ENCODE data around the gene ZDHHC21.

DNA sequence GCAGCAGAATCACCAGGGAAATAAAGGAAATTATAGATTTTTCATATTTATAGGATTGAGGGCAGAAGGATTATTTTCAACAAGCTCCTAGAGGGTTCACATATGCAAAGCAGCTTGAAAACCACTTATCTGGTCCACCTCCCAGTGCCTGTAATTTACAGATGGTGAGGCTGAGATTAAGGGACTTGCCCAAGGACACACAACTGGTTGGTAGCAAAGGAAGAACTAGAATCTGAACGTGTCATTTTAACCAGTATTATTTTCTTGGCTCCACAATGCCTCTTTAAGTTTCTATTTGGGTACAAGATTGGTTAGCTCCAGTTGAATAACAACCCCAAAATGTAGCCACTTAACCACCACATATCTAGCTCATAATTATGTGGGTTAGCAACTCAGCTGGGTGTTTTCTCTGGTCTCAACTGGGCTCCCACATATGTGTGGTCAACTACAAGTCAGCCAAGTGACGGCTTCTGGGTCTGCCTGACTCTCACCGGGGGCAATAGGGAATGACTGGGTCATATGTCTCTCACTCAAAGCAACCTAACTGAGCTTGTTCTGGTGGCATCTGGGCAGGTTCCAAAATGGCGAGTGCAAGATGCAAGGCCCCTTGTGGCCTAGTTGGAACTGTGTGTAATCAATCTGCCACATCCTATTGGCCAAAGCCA is 127.7 kb downstream of the ZDHHC21 start:
- no peak for TF ChIP-seq POLR2A (IDR thresholded peaks at IDR 0.05)
- TF ChIP-seq, protein P1, sequence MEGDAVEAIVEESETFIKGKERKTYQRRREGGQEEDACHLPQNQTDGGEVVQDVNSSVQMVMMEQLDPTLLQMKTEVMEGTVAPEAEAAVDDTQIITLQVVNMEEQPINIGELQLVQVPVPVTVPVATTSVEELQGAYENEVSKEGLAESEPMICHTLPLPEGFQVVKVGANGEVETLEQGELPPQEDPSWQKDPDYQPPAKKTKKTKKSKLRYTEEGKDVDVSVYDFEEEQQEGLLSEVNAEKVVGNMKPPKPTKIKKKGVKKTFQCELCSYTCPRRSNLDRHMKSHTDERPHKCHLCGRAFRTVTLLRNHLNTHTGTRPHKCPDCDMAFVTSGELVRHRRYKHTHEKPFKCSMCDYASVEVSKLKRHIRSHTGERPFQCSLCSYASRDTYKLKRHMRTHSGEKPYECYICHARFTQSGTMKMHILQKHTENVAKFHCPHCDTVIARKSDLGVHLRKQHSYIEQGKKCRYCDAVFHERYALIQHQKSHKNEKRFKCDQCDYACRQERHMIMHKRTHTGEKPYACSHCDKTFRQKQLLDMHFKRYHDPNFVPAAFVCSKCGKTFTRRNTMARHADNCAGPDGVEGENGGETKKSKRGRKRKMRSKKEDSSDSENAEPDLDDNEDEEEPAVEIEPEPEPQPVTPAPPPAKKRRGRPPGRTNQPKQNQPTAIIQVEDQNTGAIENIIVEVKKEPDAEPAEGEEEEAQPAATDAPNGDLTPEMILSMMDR (IDR thresholded peaks at IDR 0.05) = no peak
- TF ChIP-seq EP300 (IDR thresholded peaks at IDR 0.05) = no peak
